Kidney (tissue), 14 donors: ENCODE data around the gene CABCOCO1. TPM values are rescaled to one million over a fixed set of nuclear protein-coding genes. Genes with fewer than 3 reads are reported as not detected.

ENCODE experiments used
- DNase-seq, 5 donors: peaks; one replicate each; pipeline ENCODE4 v3.0.0-alpha.2; 2013 to 2020
- FAIRE-seq: peaks from 2 replicates; lab custom pipeline; 2012; peaks lifted over from hg19 to GRCh38; lab: Jason Lieb, UNC
- H3K27ac ChIP-seq, 2 donors: one replicate each; pipeline ENCODE4 v1.7.0; 2013; ENCODE audit warnings: low read depth in 2 of 2, low read length in 2 of 2, inconsistent platforms in 1 of 2
- H3K27me3 ChIP-seq: one replicate; pipeline ENCODE4 v1.7.1; 2013; ENCODE audit warnings: low read length, inconsistent platforms; ENCODE audit not compliant: control insufficient read depth, insufficient read depth
- H3K36me3 ChIP-seq, 3 donors: one replicate each; pipeline versions ENCODE4 v1.7.0 to v1.7.1; 2013; ENCODE audit warnings: low read length in 3 of 3, control low read depth in 1 of 3, inconsistent platforms in 1 of 3; ENCODE audit not compliant: insufficient read depth in 3 of 3, control insufficient read depth in 2 of 3
- H3K4me1 ChIP-seq, 3 donors: one replicate each; pipeline versions ENCODE4 v1.7.0 to v1.7.1; 2013; ENCODE audit warnings: low read length in 3 of 3, inconsistent platforms in 1 of 3, low read depth in 1 of 3; ENCODE audit not compliant: control insufficient read depth in 2 of 3, insufficient read depth in 2 of 3
- H3K4me3 ChIP-seq, 3 donors: one replicate each; pipeline versions ENCODE4 v1.7.0 to v1.8.1; 2013; ENCODE audit warnings: low read length in 3 of 3, control low read depth in 1 of 3, inconsistent platforms in 1 of 3
- H3K9ac ChIP-seq, 3 donors: one replicate each; pipeline versions ENCODE4 v1.7.0 to v1.7.1; 2013; ENCODE audit warnings: low read length in 3 of 3, control low read depth in 1 of 3, inconsistent platforms in 1 of 3
- H3K9me3 ChIP-seq, 3 donors: one replicate each; pipeline versions ENCODE4 v1.7.0 to v1.7.1; 2013; ENCODE audit warnings: low read length in 3 of 3, control low read depth in 1 of 3, inconsistent platforms in 1 of 3; ENCODE audit not compliant: control insufficient read depth in 2 of 3, insufficient read depth in 1 of 3
- CTCF ChIP-seq: IDR thresholded peaks from 3 replicates; pipeline ENCODE4 v1.5.1; 2012; ENCODE audit warnings: mild to moderate bottlenecking, moderate library complexity, borderline replicate concordance; ENCODE audit not compliant: insufficient read depth; ENCODE audit errors: extremely low read depth
- intact Hi-C: fragments of 100-400 bp; cut with DNase I; formaldehyde crosslinking; loops from one replicate; pipeline ENCODE4 v1.11.1; 2022
- polyA plus RNA-seq: library from polyadenylated mRNA; stranded (reverse); fragments of 350-450 nt; fragmentation: Illumina TruSeq; extraction: RNeasy Lipid Tissue Mini Kit (QIAGEN cat#74804); gene quantifications from one replicate; pipeline ENCODE4 v1.2.3, GENCODE V29; 2014; ENCODE audit warnings: low read depth, low replicate concordance; ENCODE audit not compliant: insufficient read depth
- total RNA-seq: library from RNA; stranded (reverse); fragmentation: NEBNext Ultra II Directional; extraction: Animal tissue kit (Norgen Biotek cat#: 25700); gene quantifications from one replicate; pipeline ENCODE4 v1.2.1, GENCODE V29; 2021
- donor health status: control.
- donor health status: control.
- donor health status: control.
- donor health status: control.
- donor health status: control.
- donor health status: DM: yes; HTN: yes; CAD: no.
- donor health status: Normal renal cell carcinoma (clear cell type).

The CABCOCO1 gene
- total and polyA plus RNA-seq, 2 donors from 2014 or later: 1.5 to 2.3 TPM

GRCh38 chr10:61797304-61798153 is 134.8 kb downstream of the CABCOCO1 start:
- Histone ChIP-seq H3K9me3 (no peaks in the 10 kb centered on the region), H3K4me3 (no peak overlapping the region), H3K27me3 (no peaks in the 10 kb centered on the region), H3K27ac (no peak overlapping the region), H3K9ac (no peak overlapping the region), H3K36me3 (no peaks in the 10 kb centered on the region), H3K4me1 (peaks cover 0 to 5% (median 2%) of the 10 kb centered on the region in 3 donors)
- FAIRE-seq: no peak
- TF ChIP-seq CTCF: no peak
- intact Hi-C loops: no loop called here
- no peak for DNase-seq

- Histone ChIP-seq H3K9me3 (no peaks in the 10 kb centered on the region), H3K9ac (no peak overlapping the region), H3K36me3 (no peaks in the 10 kb centered on the region), H3K27ac (peak overlapping the region; percentile 38 to 47), H3K27me3 (no peaks in the 10 kb centered on the region), H3K4me3 (no peak overlapping the region), H3K4me1 (peaks cover 0 to 5% (median 2%) of the 10 kb centered on the region in 3 donors)
- no peak for TF ChIP-seq CTCF
- no peak for FAIRE-seq
- intact Hi-C loops: no loop called here
- no peak for DNase-seq
Measured at GRCh38 chr10:61798713-61799112, 136.0 kb downstream of the CABCOCO1 start.

GRCh38 chr10:61801484-61801883 is 138.8 kb downstream of the CABCOCO1 start:
- no peak for FAIRE-seq
- intact Hi-C loops: no loop called here
- H3K27me3 ChIP-seq: no peaks in the 10 kb centered on the region

More at GRCh38 chr10:61801484-61801883, 138.8 kb downstream of the CABCOCO1 start:
- H3K4me1 ChIP-seq: peaks cover 0 to 5% (median 2%) of the 10 kb centered on the region in 3 donors
- no peak overlapping the region for H3K9ac ChIP-seq
- H3K4me3 ChIP-seq: no peak overlapping the region
- H3K9me3 ChIP-seq: no peaks in the 10 kb centered on the region
- DNase-seq: no peak
- TF ChIP-seq CTCF: no peak
- H3K36me3 ChIP-seq: no peaks in the 10 kb centered on the region
- H3K27ac ChIP-seq: no peak overlapping the region
